GM19099 (cell line): Measurements from ENCODE around the gene C16orf89.

Experiments
- POLR2A ChIP-seq: IDR thresholded peaks from 3 replicates; pipeline ENCODE4 v1.6.1; 2011; ENCODE audit warnings: low read depth; ENCODE audit not compliant: insufficient read length; ENCODE audit errors: extremely low read depth

Gene C16orf89

GRCh38 chr16:5005916-5006315 is 59.8 kb downstream of the C16orf89 start:
- no peak for TF ChIP-seq POLR2A

DNA sequence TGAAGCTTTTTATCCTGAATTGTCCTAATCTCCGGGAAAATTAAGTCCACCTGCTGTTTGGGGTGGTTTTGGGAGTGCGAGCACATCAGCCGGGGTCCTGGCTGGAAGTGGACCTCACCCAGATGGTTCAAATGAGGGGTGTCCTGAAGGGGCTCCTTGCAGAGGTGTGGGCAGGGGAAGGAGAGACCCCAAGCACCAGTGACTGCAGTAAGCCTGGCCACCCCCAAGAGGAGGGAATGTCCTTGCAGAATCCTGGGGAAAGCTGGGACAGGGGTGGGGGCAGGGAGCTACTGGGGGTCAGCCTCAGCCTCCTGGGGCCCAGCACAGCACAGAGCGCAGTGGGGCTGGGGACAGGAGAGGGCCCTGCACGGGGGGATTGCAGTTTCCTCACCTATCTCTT is 61.4 kb downstream of the C16orf89 start:
- no peak for TF ChIP-seq POLR2A

DNA sequence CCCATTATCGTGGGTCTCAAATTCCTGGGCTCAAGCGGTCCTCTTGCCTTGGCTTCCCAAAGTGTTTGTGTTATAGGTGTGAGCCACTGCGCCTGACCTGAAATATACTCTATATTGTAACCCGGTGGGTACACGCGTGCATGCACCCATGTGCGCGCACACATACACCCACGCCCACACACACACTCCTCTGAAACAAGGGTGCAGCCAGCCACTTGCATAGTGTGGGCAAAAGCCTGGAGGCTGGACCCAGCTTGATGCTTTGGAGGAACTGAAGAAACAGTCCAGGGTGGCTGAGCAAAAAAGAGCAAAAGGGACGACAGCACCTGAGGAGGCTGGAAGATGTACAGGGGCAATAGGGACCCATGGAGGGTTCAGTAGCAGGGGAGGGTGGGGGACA is 61.9 kb downstream of the C16orf89 start:
- TF ChIP-seq POLR2A: no peak

- no peak for TF ChIP-seq POLR2A
These were observed 62.5 kb downstream of the C16orf89 start for GRCh38 chr16:5003211-5003610.

DNA sequence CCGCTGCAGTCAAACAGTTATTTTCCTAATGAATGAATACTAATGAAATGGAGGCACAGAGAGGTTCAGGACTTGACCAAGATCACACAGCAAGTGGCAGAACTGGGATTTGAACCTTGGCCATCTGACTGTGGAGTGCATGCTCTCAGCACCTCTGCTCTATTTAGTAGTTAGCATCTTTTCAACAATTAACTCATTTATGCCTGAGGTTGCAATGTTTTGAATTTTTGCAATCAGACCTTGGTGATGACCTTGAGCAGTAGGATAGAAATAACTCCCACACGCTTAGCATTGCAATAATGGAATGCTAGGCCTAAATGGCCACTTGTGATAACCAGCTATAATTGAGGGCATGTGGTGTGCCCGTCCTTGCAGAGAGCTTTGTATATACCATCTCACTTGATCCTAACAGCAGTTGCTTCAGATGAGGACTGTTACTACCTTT is 63.0 kb downstream of the C16orf89 start:
- no peak for TF ChIP-seq POLR2A

DNA sequence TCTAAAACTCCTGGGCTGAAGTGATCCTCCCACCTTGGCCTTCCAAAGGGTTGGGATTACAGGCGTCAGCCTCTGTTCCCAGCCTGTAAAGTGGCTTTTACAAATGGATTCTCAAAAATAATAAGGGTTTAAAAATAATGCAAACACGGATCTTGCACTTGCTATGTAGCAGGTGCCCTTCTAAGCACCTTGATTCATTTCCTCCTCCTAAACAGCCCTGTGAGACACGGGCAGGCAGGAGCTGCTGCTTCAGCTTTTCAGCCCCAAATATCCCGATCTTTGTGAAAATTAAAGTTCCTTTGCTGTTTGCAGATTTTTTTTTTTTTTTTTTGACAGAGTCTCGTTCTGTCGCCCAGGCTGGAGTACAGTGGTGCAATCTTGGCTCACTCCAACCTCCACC is 63.8 kb downstream of the C16orf89 start:
- TF ChIP-seq POLR2A: no peak

GRCh38 chr16:5001571-5001970 is 64.2 kb downstream of the C16orf89 start:
- no peak for TF ChIP-seq POLR2A

DNA sequence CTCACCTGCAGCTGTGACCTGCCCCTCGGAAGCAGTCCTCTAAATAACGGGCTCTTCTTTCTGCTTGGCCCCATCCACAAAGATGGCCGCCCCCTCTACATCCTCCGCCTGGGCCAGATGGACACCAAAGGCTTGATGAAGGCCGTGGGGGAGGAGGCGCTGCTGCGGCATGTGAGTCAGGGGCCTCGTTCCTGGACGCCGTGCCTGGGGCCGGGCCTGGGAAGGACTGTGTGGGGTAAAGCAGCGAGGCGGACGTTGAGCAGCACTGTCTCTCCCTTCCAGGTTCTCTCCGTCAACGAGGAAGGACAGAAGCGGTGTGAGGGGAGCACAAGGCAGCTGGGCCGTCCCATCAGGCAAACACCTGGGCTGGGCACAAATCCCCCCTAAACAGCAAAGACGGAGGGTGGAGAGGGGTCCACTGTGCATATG is 65.2 kb downstream of the C16orf89 start:
- TF ChIP-seq POLR2A: no peak

GRCh38 chr16:4994719-4995434 is 70.9 kb downstream of the C16orf89 start:
- no peak for TF ChIP-seq POLR2A
